ENCODE data around the gene OR2G3.

Gene OR2G3

GRCh38 chr1:247653040-247653439 is 47.7 kb downstream of the OR2G3 start:
- TF ChIP-seq TAF1 (IDR thresholded peaks at IDR 0.05; ENCODE audit: borderline replicate concordance, insufficient read depth, low read length) (no peak), SIN3A (IDR thresholded peaks at IDR 0.05; ENCODE audit: borderline replicate concordance, insufficient read depth, low read length) (no peak), POLR2AphosphoS5 (IDR thresholded peaks at IDR 0.05; ENCODE audit: low read depth, low read length) (no peak), FOXP2 (optimal IDR thresholded peaks at IDR 0.05; ENCODE audit: borderline replicate concordance, extremely low read depth, extremely low read length, insufficient read depth) (no peak)
- TF ChIP-seq, protein P1, sequence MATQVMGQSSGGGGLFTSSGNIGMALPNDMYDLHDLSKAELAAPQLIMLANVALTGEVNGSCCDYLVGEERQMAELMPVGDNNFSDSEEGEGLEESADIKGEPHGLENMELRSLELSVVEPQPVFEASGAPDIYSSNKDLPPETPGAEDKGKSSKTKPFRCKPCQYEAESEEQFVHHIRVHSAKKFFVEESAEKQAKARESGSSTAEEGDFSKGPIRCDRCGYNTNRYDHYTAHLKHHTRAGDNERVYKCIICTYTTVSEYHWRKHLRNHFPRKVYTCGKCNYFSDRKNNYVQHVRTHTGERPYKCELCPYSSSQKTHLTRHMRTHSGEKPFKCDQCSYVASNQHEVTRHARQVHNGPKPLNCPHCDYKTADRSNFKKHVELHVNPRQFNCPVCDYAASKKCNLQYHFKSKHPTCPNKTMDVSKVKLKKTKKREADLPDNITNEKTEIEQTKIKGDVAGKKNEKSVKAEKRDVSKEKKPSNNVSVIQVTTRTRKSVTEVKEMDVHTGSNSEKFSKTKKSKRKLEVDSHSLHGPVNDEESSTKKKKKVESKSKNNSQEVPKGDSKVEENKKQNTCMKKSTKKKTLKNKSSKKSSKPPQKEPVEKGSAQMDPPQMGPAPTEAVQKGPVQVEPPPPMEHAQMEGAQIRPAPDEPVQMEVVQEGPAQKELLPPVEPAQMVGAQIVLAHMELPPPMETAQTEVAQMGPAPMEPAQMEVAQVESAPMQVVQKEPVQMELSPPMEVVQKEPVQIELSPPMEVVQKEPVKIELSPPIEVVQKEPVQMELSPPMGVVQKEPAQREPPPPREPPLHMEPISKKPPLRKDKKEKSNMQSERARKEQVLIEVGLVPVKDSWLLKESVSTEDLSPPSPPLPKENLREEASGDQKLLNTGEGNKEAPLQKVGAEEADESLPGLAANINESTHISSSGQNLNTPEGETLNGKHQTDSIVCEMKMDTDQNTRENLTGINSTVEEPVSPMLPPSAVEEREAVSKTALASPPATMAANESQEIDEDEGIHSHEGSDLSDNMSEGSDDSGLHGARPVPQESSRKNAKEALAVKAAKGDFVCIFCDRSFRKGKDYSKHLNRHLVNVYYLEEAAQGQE (IDR thresholded peaks at IDR 0.05; ENCODE audit: insufficient read depth in 1 of 2, low read depth in 2 of 2, low read length in 2 of 2), result no peak
